Activated CD8-positive, alpha-beta memory T cell treated with anti-CD3 and anti-CD28 coated beads, Interleukin-2, amount 50 U/mL, for 1 hour (primary cell): ENCODE measurements around the gene PTCD3.

Source experiments
- DNase-seq: peaks from one replicate; pipeline ENCODE4 v3.0.0-alpha.2; 2020; ENCODE audit errors: extremely low read depth

PTCD3 gene

DNA sequence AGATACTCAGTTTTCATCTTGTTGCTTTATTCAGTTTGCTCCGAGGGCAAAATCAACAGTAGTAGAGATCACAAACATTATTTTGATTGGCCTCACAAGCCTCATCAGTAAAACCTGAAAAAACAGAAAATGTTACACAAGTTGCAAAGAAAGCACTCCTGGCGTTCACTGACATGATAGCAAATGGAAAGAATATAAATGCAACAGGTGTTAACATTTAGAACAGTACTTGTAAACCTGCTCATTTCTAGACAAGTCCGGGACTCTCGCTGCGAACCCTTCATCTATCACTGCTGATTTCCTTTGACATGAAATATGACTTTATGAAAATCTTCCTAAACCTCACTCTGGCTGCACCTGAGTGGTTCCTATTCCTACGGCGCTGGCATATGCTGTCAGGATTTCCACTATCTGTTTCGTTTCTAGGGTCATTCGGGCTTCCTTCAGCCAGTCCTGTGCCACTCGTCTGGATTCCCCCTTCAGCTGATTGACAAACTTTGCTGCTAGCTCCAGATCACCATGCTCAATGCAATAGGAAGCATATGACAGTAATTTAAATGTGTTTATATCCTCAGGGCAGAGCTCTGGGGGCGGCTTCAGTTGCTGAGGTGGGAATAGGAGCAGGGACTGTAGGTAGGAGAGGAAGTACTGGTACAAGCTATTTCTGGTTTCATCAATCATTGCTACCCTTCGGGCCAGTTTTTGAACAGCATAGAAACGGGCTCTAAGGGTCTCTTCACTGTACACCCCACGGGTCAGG, 38.1 kb downstream of the PTCD3 start:
- no peak for DNase-seq

DNA sequence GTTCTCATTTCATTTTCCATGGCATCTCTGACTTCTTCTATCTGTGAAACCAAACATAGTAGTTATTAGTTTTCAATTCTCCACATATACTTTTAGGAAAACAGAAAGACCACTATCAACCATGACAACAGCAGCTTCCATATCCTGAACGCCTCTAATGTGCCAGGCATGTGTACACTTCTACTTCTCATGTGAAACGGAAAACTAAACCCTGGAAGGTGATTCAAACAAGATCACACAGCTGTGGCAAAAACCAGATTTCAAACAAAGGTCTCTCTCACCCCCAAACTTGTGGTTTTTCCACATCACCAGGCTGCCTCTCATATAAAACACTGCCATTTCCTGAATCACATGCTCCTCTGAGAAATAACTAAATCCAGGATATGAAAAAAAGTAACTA, 41.8 kb downstream of the PTCD3 start:
- DNase-seq = no peak

DNA sequence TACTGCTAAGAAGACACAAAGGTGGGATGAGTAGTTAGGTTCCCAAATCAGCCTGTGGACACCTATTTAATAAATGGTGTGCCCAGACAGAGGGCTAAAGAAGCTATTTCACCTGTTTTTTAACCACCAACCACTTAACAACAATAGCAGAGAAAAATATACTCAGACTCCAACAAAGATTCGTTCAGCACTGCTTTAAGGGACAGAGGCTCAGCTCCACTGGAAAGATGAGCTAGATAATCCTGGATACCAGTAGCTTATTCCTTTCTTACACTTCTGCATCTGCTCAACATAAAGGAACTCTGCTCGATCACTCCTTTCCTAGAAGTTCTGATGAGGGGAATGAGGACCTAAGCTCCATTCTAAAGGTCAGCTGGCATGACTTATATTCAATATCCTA, 44.5 kb downstream of the PTCD3 start:
- no peak for DNase-seq

DNA sequence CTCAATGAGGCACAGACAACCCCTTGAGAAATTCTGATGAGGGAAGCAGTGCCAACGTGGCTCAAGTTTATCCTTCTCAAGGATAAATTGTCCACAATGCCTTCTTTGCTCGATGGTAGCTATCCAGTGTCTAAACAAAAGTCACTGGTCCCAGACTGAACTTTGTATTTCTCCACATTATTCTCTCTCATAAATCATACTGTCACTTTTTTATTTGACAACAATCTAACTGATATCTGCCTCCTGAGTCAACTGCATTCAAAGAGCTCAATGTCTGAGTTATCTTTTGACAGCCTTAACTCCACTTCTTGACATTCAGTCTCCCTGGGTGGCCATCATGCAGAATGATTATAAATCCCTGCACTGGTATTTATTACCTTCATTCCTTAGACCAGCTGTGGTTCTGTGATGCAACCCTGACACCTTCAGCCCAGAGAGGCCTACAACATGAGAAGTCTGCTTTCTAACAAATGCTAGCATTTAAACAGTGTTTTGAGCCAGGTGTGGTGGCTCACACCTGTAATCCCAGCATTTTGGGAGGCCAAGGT, 51.0 kb downstream of the PTCD3 start:
- no peak for DNase-seq

DNA sequence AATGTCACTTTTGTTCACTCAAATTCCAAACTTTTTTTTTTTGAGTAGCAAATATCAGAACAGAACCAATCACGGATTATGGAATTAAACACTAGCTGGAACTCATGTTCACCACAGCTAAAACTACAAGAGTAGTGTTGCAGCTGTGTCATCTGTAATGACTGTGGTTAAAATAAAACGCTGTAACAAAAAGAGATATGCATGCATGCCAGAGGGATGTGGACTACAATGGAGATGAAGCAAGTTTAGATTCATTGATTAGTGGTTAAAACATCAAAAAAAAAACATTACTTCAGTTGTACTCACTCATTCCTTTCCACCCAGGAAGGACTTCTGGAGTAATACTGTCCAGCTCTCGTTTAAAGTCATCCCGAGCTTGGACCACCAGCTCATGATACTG, 52.3 kb downstream of the PTCD3 start:
- no peak for DNase-seq

DNA sequence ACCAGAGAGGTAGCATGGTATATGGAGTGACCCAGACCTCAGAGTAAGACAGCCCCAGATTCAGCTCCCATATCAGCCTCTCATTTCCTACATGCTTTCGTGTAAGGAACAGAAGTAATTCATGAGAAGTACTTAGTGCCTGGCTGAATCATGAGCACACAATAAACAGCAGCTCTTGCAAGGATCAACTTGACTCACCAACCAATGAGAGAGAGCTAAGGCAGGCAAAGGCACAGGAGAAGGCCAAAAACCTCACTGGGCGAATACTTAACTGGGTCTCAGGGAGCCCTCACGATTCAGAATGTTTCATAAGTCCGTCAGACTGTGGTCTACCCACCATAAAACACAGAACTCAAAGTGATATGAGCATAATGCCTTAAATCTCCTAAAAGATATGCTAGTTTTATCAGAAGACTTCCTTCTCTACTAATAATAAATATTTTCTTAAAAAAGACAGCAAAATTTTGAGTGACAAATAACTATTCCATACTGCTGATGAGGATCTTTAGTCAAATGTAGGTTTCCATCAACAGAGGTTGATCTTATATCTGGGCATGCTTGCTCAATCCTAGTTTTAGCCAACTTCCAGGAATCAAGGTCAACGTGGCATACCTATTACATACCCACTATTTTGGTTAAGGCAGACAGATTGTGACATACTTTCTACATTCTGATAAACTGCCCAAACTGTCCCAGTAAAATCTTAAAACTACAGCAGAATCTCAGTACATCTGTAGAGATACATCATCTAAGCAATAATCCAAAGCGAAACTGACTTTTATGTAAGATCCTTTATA, 54.3 kb downstream of the PTCD3 start:
- no peak for DNase-seq

DNA sequence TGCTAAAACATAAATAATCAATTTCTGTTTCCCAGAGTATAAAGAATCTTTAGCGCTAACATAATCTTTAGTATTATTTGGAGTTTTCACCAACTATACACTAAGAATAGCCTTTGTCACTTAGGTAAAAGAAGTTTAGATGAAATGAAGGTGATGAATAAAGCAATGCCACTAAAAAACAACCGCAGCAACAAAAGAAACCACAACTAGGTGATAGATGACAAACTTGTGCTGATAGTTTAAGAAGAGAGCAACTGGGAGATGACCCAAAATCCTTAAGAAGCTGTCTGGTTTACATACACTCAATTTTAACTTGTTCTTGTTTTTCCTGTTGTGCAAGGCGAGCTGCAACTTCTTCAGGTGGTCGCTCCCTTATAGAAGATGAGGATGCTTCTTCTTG, 64.4 kb downstream of the PTCD3 start:
- DNase-seq = no peak

DNA sequence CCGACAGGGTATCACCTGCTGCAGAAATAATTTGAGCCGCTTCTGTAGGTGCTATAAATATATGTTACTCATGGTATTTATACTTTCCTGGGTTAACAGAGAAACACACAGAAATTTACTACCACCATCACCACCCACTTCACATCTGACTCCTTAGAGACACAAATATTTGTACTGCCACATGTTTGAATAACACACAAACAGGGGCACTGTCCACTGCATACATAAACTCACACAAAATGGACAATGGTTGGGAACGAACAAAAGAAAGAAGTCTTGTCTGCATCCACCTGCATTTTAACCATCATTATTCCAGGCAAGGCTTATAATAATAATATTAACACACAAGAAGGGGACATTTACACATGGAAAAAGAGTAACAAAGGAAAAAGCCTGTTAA, 65.3 kb downstream of the PTCD3 start:
- no peak for DNase-seq

DNA sequence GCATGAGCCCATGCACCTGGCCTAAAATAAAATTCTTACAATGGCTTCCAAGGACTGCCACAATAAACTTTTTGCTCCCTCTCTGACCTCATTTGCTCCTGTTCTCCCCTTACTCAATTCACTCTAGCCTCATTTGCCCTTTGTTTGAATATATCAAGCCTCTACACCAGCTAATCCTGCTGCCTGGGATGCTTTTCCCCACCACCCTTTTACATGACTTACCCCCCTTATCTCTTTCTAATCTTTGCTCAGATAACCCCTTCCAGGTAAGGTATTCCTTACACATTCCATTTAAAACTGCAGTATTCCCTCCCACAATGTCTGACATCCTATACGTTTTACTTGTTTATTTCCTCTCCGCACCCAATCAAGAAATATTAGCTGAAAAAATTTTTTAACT, 66.6 kb downstream of the PTCD3 start:
- no peak for DNase-seq

DNA sequence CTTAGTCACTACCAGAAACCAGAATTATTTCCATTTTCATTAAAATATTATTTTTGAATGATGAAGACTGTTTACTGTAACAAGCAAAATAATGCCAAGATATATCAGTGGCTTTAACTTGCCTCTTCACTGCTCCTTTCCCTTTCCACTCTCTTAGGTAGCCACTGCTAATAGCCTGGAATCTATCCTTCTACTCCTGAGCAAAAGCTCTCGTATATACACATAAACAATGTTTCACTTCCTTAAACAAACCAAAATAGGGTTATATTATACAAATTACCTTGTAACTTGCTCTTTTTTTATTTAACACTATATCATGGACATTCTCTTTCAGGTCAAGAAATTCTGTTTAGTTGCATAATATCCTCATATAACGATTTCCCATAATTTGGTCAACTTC, 68.4 kb downstream of the PTCD3 start:
- no peak for DNase-seq

DNA sequence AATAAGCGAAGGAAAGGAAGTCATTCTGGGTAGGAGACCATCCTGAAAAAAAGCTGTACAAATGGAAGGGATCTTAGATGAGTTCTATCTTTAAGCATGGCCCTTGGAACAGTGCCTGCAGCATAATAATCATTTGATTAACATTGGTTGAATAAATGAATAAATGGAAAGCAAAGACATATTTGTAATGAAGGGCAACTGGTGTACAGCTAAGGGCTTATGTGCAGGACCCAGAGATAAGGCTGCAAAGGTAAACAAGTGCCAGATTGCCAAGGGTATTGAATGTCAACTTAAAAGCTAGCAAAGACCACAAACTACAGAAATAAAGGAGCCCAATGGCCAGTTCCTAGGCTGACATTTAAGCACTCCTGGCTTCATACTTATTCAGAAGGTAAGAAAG, 69.8 kb downstream of the PTCD3 start:
- DNase-seq = no peak

DNA sequence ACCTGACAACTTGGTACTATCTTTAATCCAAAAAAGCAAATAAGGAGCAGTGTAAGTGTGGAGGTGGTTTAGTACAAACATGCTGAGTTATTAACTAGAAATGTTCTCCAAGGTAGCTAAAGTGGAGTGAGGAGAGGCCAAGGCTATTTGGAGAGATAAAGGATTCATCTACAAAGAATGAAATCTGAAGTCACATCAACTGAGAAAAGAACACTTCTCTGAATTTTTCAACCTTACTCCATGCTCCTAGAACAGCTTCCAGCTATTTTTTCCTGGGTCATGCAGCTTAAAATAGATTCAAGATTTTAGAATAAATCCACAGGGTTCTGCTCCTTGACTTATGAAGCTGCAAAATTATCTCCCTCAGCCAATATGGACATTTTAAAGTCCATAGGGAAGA, 70.6 kb downstream of the PTCD3 start:
- DNase-seq = no peak

DNA sequence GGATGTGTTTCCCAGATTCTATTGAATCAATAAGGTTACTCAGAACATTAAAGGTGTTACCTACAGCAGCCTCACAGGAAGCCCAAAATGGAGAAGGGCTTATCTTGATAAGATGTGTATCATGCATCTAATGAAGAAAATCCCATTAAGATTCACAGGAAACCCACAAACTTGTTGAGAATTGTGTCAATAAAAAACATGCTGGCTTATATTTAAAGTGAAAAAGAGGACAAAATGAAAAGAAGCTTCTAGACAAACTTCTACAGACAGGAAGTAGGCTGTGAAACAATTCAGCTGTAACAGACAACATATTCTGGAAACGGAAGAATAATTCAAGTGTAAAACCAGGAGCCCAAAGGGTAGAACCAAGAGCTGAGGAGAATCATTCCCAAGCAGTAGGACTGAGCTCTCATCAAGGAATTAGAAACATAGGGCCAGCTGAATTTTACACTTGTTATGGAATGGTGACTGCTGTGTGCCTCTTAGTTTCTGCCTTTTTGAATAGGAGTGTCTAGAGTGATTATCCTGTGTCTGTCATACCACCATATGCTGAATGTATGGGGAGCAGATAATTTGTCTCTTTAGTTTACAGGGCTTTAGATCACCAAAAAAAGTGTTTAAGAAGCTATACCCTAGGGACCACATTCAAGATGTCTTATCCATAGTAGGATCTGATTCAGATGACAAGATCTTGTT, 79.6 kb downstream of the PTCD3 start:
- no peak for DNase-seq

DNA sequence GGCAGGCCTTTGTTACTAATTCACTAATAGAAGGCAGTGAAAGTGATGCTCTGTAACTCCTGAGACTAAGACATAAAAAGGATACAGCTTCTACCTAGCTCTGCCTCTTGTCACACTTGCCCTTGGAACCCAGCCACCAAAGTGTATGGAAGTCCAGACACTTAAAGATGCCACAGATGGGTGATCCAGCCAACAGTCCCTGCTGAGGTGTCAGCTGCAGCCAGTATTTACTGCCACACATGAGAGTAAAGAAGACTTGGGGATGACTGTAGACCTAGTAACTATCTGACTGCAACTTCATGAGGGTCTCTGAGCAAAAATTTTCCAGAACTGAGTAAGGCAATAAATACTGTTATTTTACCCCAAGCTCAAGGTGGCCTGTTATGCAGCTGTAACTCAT, 80.4 kb downstream of the PTCD3 start:
- no peak for DNase-seq

DNA sequence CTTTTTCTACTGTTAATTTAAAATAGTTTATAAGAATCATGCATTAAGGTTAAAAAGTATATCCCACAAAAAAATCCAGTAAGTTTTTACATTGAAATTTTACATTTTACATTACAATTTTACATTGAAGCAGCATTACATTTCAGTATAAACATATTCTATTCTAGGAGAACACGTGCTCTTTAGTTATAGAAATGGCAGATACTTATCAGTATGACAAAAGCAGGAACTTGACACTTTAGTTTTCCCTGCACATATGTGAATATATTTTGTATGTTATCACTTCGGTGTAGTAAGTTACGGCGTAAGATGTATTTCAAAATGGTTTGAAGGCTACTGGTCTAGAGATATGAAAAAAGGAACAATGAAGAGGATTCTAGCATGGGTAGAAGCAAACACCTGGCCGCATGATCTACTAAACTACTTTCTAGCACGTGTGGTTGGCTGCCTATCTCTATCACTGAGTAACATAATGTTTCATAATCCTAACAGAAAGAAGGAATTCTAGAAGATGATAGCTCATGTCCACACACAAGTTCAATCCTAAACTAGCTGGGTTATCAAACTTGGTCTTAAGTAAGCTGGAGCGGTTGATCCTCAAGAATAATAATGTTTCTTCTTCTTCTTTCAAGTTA, 83.9 kb downstream of the PTCD3 start:
- DNase-seq = no peak
